ENCODE data around the gene PSMD1.

PSMD1 gene

GRCh38 chr2:231036131-231036530, 20.5 kb upstream of the PSMD1 start:
- no peak for DNase-seq

DNA sequence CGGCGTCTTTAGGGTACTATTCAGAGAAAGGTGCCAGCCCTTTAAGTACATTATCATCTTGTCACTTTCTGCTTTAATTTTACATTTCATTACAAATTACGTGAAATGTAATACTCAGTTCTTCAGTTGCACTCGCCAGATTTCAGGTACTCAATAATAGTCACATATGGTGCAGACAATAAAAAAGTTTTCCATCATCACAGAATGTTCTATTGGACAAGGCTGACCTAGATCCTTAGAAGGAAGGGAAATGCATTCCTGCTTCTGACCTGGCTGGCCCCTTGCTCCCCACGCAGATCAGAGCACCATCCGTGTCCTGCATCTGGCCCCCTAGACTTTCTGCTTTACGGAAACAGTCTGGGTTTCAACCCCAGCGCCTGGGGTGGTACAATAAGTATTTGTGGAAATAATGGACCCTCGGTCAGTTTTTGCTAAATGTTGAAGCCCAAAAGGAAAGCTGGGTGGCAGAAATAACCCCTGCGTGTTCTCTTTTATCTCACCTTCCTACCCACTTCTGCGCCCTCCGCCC, 20.0 kb upstream of the PSMD1 start:
- no peak for DNase-seq

GRCh38 chr2:231037202-231037730, 19.4 kb upstream of the PSMD1 start, which contains the start of gene C2orf72:
TSS of gene C2orf72 (plus strand) at chr2:231037523. CDS start at chr2:231037566, 43 bp downstream.
- no peak for DNase-seq

GRCh38 chr2:231037731-231038482, 18.8 kb upstream of the PSMD1 start:
- DNase-seq, result no peak

DNA sequence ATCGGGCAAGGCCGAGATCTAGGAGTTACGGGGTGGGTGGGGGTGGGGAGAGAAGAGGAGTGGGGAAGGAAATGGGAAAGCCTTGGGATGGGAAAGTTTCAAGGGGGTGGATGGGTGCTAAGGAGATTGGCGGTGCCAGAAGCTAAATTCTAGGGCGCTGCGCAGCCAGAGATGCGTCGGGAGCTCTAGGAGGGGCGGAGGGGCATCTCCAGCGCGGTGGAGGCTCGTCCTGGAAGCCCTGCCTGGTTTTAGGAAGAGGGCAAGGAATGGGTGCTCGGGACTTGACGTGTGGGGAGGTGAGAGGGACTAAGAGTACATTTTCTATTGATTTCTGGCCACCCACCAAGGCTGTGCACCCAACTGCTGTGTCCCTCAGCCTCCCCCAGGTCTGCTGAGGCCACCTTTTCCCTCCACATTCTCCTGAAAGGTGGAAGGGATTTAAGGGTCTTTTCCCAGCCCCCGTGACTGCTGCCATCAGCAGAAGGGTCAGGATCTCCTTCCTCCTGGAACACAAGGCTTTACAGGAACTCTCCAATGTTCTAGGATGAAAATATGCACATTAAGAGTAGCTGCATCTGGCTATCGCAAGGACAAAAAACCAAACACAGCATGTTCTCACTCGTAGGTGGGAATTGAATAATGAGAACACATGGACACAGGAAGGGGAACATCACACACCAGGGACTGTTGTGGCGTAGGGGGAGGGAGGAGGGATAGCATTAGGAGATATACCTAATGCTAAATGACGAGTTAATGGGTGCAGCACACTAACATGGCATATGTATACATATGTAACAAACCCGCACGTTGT, 18.0 kb upstream of the PSMD1 start:
- DNase-seq, result no peak

DNA sequence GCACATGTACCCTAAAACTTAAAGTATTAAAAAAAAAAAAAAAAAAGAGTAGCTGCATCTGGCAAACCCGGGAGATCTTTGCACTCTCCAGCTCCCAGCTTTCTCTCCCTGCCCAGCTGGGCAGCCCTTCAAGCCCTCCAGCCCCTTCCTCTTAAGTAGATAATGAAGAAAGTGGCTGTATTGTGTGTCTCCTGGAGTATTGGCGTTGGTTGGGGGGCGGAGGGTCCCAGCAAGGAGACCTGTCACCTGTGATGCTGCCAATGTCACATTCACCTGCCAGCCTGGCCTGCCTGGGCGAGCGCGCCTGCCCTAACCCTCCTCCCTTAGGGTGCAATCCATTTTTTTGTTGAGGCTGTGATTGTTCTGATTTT, 17.4 kb upstream of the PSMD1 start:
- no peak for DNase-seq

GRCh38 chr2:231039821-231040364, 16.8 kb upstream of the PSMD1 start:
- DNase-seq, result peak in 1 of 2 donors; percentile 18

DNA sequence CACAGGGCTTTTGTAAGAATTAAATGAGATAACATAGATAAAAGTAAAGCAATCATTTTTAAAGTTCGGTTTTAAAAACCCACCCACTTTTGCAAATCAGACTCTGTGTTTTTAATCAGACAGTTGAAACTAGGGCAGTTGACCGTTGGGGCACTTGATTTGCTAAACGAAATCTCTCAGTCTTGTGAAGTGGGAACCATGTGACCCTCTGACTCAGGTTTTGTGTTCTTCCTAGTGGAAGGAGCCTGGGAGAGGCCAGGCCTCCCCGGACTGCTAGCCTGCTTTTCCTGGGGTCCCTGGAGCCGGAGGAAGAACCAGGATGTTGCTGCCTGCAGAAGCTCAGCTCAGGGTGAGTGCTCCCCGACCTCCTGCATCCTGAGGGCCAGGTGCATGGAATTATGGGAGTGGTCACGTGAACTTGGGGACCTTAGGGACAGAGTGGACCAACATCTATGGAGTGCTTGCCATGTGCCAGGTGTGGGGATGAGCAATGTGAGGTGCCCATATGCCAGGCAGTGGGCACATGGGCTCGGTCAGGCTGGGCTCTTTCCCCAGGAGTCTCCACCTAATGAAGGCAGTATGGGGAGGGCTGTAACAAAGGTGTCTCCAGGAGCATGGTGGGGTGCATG, 15.5 kb upstream of the PSMD1 start:
- DNase-seq, result peak in 1 of 2 donors; percentile 29

DNA sequence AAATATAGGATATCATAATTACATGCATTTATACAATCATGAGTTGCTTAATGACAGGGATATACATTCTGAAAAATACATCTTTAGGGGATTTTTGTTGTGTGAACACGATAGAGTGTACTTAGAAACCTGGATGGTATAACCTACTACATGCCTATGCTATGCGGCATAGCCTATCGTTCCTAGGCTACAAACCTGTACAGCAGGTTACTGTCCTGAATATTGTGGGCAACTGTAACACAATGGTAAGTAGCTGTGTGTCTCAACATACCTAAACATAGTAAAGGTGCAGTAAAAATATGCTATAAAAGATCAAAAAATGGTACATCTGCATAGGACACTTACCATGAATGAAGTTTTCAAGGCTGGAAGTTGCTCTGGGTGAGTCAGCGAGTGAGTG, 12.9 kb upstream of the PSMD1 start:
- DNase-seq, result no peak

DNA sequence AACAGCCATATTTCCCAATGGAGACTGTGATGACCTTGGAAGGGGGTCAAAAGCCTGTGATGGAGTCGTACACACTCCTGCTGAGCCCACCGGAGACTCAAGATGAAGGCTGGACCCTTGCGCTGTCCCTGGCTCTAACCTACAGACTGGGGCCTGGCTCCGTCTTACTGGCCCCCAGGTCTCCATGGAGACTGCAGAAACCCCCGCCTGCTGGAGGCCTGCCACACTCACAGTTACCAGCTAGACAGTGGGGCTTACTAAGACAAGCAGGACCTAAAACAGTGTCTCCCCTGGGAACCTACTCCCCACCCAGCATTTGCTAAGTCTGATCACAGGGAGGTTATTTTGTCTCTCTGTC, 9.8 kb upstream of the PSMD1 start:
- no peak for DNase-seq

- DNase-seq, result no peak
Observed at GRCh38 chr2:231047274-231047922, 9.3 kb upstream of the PSMD1 start.

- no peak for DNase-seq
Observed at GRCh38 chr2:231047923-231048915, 8.4 kb upstream of the PSMD1 start.

DNA sequence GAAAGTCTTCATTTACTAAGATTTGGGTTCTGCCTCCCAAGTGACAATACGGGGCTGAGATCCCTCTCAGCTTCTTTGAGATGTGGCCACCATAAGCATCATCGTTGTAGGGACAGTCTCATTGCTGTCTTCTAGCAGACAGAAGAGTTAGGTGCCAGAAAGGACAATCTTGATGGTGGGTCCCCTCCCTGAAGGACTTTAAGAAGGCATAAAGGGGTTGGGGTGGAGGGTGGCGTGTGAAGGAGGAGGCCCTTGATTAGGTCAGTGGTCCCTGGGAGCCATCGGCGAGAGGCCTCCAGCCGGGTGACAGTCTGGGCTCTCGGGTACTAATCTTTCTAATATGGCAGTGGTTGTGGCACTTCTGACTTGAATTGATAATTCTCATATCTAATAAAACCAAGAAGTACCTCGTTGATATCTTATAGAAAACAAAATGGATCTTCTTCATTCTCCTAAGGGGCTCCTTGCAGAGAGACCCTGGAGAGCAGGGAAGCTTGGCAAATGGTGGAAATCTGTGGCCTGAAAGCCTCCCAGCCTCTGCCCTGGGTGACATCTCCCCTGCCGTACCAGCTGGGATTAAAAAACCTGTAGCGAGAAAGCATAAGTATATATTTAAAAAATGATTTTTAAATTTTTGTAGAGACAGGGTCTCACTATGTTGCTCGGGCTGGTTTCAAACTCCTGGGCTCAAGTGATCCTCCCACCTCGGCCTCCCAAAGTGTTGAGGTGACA, 7.2 kb upstream of the PSMD1 start:
- DNase-seq, result no peak

- DNase-seq, result no peak
Observed at GRCh38 chr2:231050018-231050901, 6.4 kb upstream of the PSMD1 start.

- no peak for DNase-seq
Observed at GRCh38 chr2:231051116-231051515, 5.6 kb upstream of the PSMD1 start.

GRCh38 chr2:231052494-231053451, 3.9 kb upstream of the PSMD1 start:
- DNase-seq, result peak; percentile 78 to 85

GRCh38 chr2:231053846-231054245, 2.8 kb upstream of the PSMD1 start:
- peak; percentile 42 to 52 for DNase-seq

- DNase-seq, result no peak
Observed at GRCh38 chr2:231057590-231057989, 923 bp downstream of the PSMD1 start.
